Suprapubic skin (tissue), 4 donors: ENCODE measurements around the gene PBLD.

Experiments used
- EP300 ChIP-seq: sonication (generic); formaldehyde crosslinking; IDR thresholded peaks from one replicate; pipeline ENCODE4 v1.6.1; 2017; ENCODE audit warnings: antibody characterized with exemption
- POLR2A ChIP-seq, 2 donors: fragments of 450-650 bp; IDR thresholded peaks; one replicate each; pipeline ENCODE4 v1.6.1; 2017; ENCODE audit warnings: antibody characterized with exemption in 2 of 2, mild to moderate bottlenecking in 2 of 2, moderate library complexity in 2 of 2
- POLR2AphosphoS5 ChIP-seq, 3 donors: sonication (generic); formaldehyde crosslinking; IDR thresholded peaks; one replicate each; pipeline ENCODE4 v1.6.1; 2017; ENCODE audit warnings: antibody characterized with exemption in 3 of 3
- TF ChIP-seq, protein P1 (sequence below), 2 donors: fragments of 200-600 bp in 1 of 2; fragments of 450-650 bp in 1 of 2; sonication (generic) in 1 of 2; IDR thresholded peaks; one replicate each; pipeline ENCODE4 v1.5.1; 2016 to 2019; ENCODE audit warnings: antibody characterized with exemption in 2 of 2, mild to moderate bottlenecking in 1 of 2, moderate library complexity in 1 of 2

DNA sequence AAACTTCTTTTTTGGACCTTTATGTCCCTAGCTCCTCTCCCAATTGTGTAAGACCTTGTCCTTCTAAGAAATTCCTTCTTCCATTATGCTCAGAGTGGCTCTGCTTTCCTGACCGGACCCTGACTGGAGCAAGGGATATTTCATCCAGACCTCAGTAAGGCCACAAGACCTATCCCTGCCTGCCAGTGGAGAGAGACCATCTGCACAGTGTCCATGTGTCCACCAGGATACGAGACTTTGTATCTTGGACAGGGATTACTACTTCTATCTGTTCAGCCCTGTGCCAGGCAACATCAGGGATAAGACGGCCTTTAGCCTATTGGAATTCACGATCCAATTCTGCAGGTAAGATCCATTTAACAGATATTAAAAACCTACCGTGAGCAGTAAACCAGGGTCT lies 93.7 kb downstream of the PBLD start:
- TF ChIP-seq, protein P1, sequence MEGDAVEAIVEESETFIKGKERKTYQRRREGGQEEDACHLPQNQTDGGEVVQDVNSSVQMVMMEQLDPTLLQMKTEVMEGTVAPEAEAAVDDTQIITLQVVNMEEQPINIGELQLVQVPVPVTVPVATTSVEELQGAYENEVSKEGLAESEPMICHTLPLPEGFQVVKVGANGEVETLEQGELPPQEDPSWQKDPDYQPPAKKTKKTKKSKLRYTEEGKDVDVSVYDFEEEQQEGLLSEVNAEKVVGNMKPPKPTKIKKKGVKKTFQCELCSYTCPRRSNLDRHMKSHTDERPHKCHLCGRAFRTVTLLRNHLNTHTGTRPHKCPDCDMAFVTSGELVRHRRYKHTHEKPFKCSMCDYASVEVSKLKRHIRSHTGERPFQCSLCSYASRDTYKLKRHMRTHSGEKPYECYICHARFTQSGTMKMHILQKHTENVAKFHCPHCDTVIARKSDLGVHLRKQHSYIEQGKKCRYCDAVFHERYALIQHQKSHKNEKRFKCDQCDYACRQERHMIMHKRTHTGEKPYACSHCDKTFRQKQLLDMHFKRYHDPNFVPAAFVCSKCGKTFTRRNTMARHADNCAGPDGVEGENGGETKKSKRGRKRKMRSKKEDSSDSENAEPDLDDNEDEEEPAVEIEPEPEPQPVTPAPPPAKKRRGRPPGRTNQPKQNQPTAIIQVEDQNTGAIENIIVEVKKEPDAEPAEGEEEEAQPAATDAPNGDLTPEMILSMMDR (IDR thresholded peaks at IDR 0.05): no peak
- no peak for TF ChIP-seq POLR2A (IDR thresholded peaks at IDR 0.05)
- no peak for TF ChIP-seq POLR2AphosphoS5 (IDR thresholded peaks at IDR 0.05)
- TF ChIP-seq EP300: no peak
